IMR-90 (cell line): ENCODE data around the gene NXPE2. TPM values are rescaled to one million over a fixed set of nuclear protein-coding genes. Genes with fewer than 3 reads are reported as not detected.

Experiments
- ATAC-seq: fragments of 200-7000 bp; cut with Tn5 transposase; 2 replicates; pipeline ENCODE4 v1.9.1; 2020; ENCODE audit warnings: low read depth, mild to moderate bottlenecking, moderate library complexity
- BruUV-seq: library from RNA; stranded (reverse); fragments of 400-500 nt; replicated peaks from 2 replicates; lab custom pipeline; 2021; lab: Mats Ljungman, UMichigan
- CTCF ChIA-PET: fragments of 300-600 bp; formaldehyde crosslinking; extraction: SDS; loops from one replicate; lab custom pipeline; 2021; ENCODE audit warnings: antibody characterized with exemption; lab: Yijun Ruan, JAX
- POLR2A ChIA-PET: fragments of 300-600 bp; sonication (Branson Sonifier 250); formaldehyde crosslinking; loops from one replicate; lab custom pipeline; 2022; ENCODE audit warnings: antibody characterized with exemption; ENCODE audit not compliant: unreplicated experiment; lab: Charles Lee
- DNase-seq: peaks from one replicate; pipeline ENCODE4 v3.0.0; 2013
- H2AFZ ChIP-seq: replicated peaks from 2 replicates; pipeline ENCODE3; 2013; ENCODE audit warnings: low read length, mild to moderate bottlenecking; ENCODE audit not compliant: poor library complexity
- H2AK5ac ChIP-seq: 2 replicates; pipeline ENCODE4 v1.6.1; 2013; ENCODE audit warnings: low read depth, low read length, inconsistent platforms
- H2AK9ac ChIP-seq: replicated peaks from 2 replicates; pipeline ENCODE3; 2013; ENCODE audit warnings: mild to moderate bottlenecking, low read depth, low read length, moderate library complexity; ENCODE audit not compliant: poor library complexity
- H2BK120ac ChIP-seq: 2 replicates; pipeline ENCODE4 v1.6.1; 2013; ENCODE audit warnings: low read depth, low read length, inconsistent platforms
- H2BK15ac ChIP-seq: 3 replicates; pipeline ENCODE4 v1.6.1; 2013; ENCODE audit warnings: low read depth, low read length, inconsistent platforms
- H2BK20ac ChIP-seq: 2 replicates; pipeline ENCODE4 v1.6.1; 2013; ENCODE audit warnings: low read depth, mild to moderate bottlenecking, inconsistent platforms, low read length, moderate library complexity
- H2BK5ac ChIP-seq: 2 replicates; pipeline ENCODE4 v1.6.1; 2013; ENCODE audit warnings: mild to moderate bottlenecking, low read depth, low read length, inconsistent platforms; ENCODE audit not compliant: poor library complexity, severe bottlenecking
- H3K14ac ChIP-seq: replicated peaks from 2 replicates; pipeline ENCODE4 v1.6.1; 2013; ENCODE audit warnings: low read depth, low read length, inconsistent platforms
- H3K18ac ChIP-seq: 2 replicates; pipeline ENCODE4 v1.6.1; 2013; ENCODE audit warnings: low read depth, low read length, control low read depth
- H3K23ac ChIP-seq: 2 replicates; pipeline ENCODE4 v1.6.1; 2013; ENCODE audit warnings: low read depth, low read length, inconsistent platforms
- H3K27ac ChIP-seq: 2 replicates; pipeline ENCODE4 v1.5.1; 2013; ENCODE audit warnings: mild to moderate bottlenecking, control low read depth, low read length; ENCODE audit not compliant: insufficient read depth
- H3K27me3 ChIP-seq: 2 replicates; pipeline ENCODE4 v1.6.1; 2013; ENCODE audit warnings: low read length; ENCODE audit not compliant: control insufficient read depth, insufficient read depth
- H3K36me3 ChIP-seq: 2 replicates; pipeline ENCODE4 v1.6.1; 2013; ENCODE audit warnings: low read length, mixed read lengths; ENCODE audit not compliant: control insufficient read depth, insufficient read depth
- H3K4ac ChIP-seq: 2 replicates; pipeline ENCODE4 v1.6.1; 2013; ENCODE audit warnings: low read depth, low read length, inconsistent platforms
- H3K4me1 ChIP-seq: 2 replicates; pipeline ENCODE4 v1.6.1; 2013; ENCODE audit warnings: low read length, mixed read lengths; ENCODE audit not compliant: control insufficient read depth, insufficient read depth
- H3K4me2 ChIP-seq: 2 replicates; pipeline ENCODE4 v1.6.1; 2013; ENCODE audit warnings: low read depth, mild to moderate bottlenecking, control low read depth, low read length, moderate library complexity
- H3K4me3 ChIP-seq: 2 replicates; pipeline ENCODE4 v1.5.1; 2013; ENCODE audit warnings: low read depth, mild to moderate bottlenecking, control low read depth, low read length, moderate library complexity; ENCODE audit not compliant: insufficient read depth
- H3K56ac ChIP-seq: 2 replicates; pipeline ENCODE4 v1.6.1; 2013; ENCODE audit warnings: low read length, inconsistent platforms; ENCODE audit not compliant: insufficient read depth; ENCODE audit errors: extremely low read depth
- H3K79me1 ChIP-seq, 2 experiments: 2 replicates each; pipeline ENCODE4 v1.6.1; 2013; ENCODE audit warnings: low read length in 2 of 2, inconsistent platforms in 1 of 2, low read depth in 1 of 2
- H3K9ac ChIP-seq: 2 replicates; pipeline ENCODE4 v1.6.1; 2013; ENCODE audit warnings: low read depth, low read length, control low read depth
- H3K9me1 ChIP-seq: 2 replicates; pipeline ENCODE4 v1.6.1; 2013; ENCODE audit warnings: low read length, inconsistent platforms; ENCODE audit not compliant: insufficient read depth
- H3K9me3 ChIP-seq: 2 replicates; pipeline ENCODE4 v1.6.1; 2013; ENCODE audit warnings: low read length; ENCODE audit not compliant: control insufficient read depth, insufficient read depth
- H4K20me1 ChIP-seq: 2 replicates; pipeline ENCODE4 v1.6.1; 2013; ENCODE audit warnings: low read length, inconsistent platforms; ENCODE audit not compliant: insufficient read depth
- H4K5ac ChIP-seq: 2 replicates; pipeline ENCODE4 v1.6.1; 2013; ENCODE audit warnings: mild to moderate bottlenecking, low read depth, low read length, control low read depth
- H4K8ac ChIP-seq, 2 experiments: 2 replicates each; pipeline ENCODE4 v1.6.1; 2013; ENCODE audit warnings: low read depth in 2 of 2, low read length in 2 of 2, control low read depth in 1 of 2, inconsistent platforms in 1 of 2
- H4K91ac ChIP-seq: 2 replicates; pipeline ENCODE4 v1.6.1; 2013; ENCODE audit warnings: low read depth, low read length, inconsistent platforms; ENCODE audit not compliant: insufficient read depth
- CEBPB ChIP-seq: IDR thresholded peaks from 2 replicates; pipeline ENCODE4 v1.6.1; 2012; ENCODE audit warnings: low read depth, low read length, improper control_type of control experiment
- FOS ChIP-seq: fragments of 150-350 bp; IDR thresholded peaks from 2 replicates; pipeline ENCODE4 v1.6.1; 2016; ENCODE audit warnings: low read depth, low read length
- NFE2L2 ChIP-seq: fragments of 150-350 bp; IDR thresholded peaks from 2 replicates; pipeline ENCODE4 v1.6.1; 2016; ENCODE audit warnings: low read depth, mild to moderate bottlenecking, low read length
- POLR2A ChIP-seq: IDR thresholded peaks from 2 replicates; pipeline ENCODE4 v1.6.1; 2012; ENCODE audit warnings: mild to moderate bottlenecking, low read depth, low read length
- SMC3 ChIP-seq: fragments of 150-350 bp; IDR thresholded peaks from 2 replicates; pipeline ENCODE4 v1.6.1; 2016; ENCODE audit warnings: low read depth, mild to moderate bottlenecking, antibody characterized with exemption, low read length, moderate library complexity
- WGBS, 2 experiments: methylation state at CpG; one replicate each; pipeline versions ENCODE4 v1.1.5 to v1.1.7; 2013; ENCODE audit warnings: missing lambda C conversion rate in 2 of 2; ENCODE audit not compliant: insufficient read length in 1 of 2; ENCODE audit errors: extremely low coverage in 2 of 2; 5-methylcytosine and 5-hydroxymethylcytosine counted together
- dilution Hi-C: fragments of 300-500 bp; cut with HindIII; formaldehyde crosslinking; loops from one replicate; pipeline ENCODE4 v1.14.3; 2018; ENCODE audit warnings: low sequenced_read_pairs; ENCODE audit not compliant: unreplicated experiment
- in situ Hi-C: fragments of 300-500 bp; cut with MboI; formaldehyde crosslinking; loops from 3 replicates; pipeline ENCODE4 v1.14.3; 2019; ENCODE audit warnings: low sequenced_read_pairs, inconsistent platforms, mixed read lengths
- intact Hi-C: fragments of 100-400 bp; cut with micrococcal nuclease; formaldehyde crosslinking; loops from 2 replicates; pipeline ENCODE4 v1.10.0; 2022
- polyA plus RNA-seq, 3 experiments: library from polyadenylated mRNA; depleted of rRNA; stranded (reverse); fragments of >200 nt; gene quantifications; 2 replicates each; pipeline ENCODE4 v1.2.3, GENCODE V29; 2012; ENCODE audit warnings: low replicate concordance in 1 of 3
- total RNA-seq: library from RNA; depleted of rRNA; stranded (reverse); fragments of >200 nt; gene quantifications from 2 replicates; pipeline ENCODE4 v1.2.3, GENCODE V29; 2012
- TF ChIP-seq, protein P1 (sequence below): fragments of 150-350 bp; IDR thresholded peaks from 2 replicates; pipeline ENCODE4 v1.6.1; 2017; ENCODE audit warnings: mild to moderate bottlenecking, antibody characterized with exemption, low read length, low read depth

The NXPE2 gene
- total and polyA plus RNA-seq, 2 of the 4 experiments (the other 2 are of a cell fraction), result not detected

DNA sequence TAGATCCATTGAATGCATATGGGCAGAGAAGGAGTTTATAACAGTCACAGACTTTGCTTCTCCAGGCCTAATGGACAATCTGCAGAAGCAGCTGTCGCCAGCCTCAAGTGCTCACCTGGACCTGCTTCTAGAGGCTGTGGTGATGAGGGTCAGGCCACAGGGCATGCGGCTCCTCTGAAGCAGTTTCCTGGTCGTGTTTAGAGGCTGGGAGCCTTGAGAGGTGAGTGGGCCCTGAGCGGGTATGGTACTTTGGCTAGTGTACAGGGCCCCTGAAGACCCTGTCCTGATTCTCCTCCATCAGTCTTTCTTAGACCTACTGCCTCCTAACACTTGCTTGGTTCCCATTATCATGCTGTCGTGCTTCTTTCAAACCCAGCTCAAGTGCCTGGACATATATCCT, 41.2 kb downstream of the NXPE2 start:
- dilution Hi-C loops, result no loop called here
- Histone ChIP-seq H3K4me3 (no peak overlapping the region), H3K4me2 (no peak overlapping the region), H2BK15ac (no peak overlapping the region), H3K56ac (no peak overlapping the region), H3K14ac (no peak overlapping the region), H4K8ac (no peak overlapping the region), H3K18ac (no peak overlapping the region), H2BK120ac (no peak overlapping the region), H4K91ac (no peak overlapping the region), H3K23ac (no peak overlapping the region), H2AK5ac (no peak overlapping the region), H3K9me1 (no peaks in the 10 kb centered on the region), H3K27me3 (no peaks in the 10 kb centered on the region), H3K4ac (no peak overlapping the region), H3K9ac (no peak overlapping the region), H3K9me3 (no peaks in the 10 kb centered on the region), H2BK5ac (no peak overlapping the region), H2AK9ac (no peak overlapping the region), H4K20me1 (no peaks in the 10 kb centered on the region), H3K79me1 (no peaks in the 10 kb centered on the region), H3K27ac (no peak overlapping the region), H2BK20ac (no peak overlapping the region), H4K5ac (no peak overlapping the region), H2AFZ (no peak overlapping the region), H3K36me3 (no peaks in the 10 kb centered on the region), H3K4me1 (no peaks in the 10 kb centered on the region)
- intact Hi-C loops, result no loop called here
- no peak for TF ChIP-seq FOS
- TF ChIP-seq NFE2L2, result no peak
- TF ChIP-seq SMC3, result no peak
- TF ChIP-seq CEBPB, result no peak
- TF ChIP-seq, protein P1, sequence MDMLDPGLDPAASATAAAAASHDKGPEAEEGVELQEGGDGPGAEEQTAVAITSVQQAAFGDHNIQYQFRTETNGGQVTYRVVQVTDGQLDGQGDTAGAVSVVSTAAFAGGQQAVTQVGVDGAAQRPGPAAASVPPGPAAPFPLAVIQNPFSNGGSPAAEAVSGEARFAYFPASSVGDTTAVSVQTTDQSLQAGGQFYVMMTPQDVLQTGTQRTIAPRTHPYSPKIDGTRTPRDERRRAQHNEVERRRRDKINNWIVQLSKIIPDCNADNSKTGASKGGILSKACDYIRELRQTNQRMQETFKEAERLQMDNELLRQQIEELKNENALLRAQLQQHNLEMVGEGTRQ, result no peak
- no peak for TF ChIP-seq POLR2A
- 60% methylated on average over 1 of the region's 5 CpGs; no CpG with 5 or more reads in 1 of the 2 experiments for WGBS, 2 experiments
- CTCF ChIA-PET, result no interaction called here
- in situ Hi-C loops, result no loop called here
- no peak for ATAC-seq
- no TSS peak for BruUV-seq
- POLR2A ChIA-PET, result no interaction called here
- DNase-seq, result no peak
